ENCODE data around the gene DNM2.

DNA sequence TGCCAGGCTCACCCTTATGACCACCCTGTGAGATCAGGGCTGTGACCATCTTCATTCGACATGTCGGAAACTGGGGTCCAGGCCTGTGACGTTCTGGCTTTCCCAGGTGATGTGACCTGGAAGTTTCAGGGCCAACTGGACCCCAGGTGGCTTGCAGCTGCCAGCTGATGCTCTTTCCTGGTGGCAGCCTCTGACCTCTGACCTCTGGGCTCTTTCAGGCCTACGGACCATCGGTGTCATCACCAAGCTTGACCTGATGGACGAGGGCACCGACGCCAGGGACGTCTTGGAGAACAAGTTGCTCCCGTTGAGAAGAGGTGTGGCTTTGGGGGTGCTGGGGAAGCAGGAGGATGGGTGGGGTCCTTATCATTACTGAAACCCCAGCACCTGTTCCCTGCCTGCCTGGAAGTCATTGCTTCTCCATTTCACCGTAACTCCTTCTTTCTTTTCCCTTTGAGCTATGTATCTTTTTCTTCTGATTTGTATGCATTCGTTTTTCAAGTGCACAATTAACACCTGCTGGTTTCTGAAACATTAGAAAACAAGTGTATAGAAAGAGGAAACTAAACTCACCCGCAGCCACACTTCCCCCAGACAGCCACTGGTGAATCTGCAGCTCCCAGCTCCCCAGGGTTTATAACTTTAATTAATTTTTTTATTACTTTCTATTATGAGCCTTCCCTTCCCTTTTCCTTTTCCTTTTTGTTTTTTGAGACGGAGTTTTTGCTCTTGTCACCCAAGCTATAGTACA is 59.2 kb downstream of the DNM2 start:
- TF ChIP-seq, protein P1, sequence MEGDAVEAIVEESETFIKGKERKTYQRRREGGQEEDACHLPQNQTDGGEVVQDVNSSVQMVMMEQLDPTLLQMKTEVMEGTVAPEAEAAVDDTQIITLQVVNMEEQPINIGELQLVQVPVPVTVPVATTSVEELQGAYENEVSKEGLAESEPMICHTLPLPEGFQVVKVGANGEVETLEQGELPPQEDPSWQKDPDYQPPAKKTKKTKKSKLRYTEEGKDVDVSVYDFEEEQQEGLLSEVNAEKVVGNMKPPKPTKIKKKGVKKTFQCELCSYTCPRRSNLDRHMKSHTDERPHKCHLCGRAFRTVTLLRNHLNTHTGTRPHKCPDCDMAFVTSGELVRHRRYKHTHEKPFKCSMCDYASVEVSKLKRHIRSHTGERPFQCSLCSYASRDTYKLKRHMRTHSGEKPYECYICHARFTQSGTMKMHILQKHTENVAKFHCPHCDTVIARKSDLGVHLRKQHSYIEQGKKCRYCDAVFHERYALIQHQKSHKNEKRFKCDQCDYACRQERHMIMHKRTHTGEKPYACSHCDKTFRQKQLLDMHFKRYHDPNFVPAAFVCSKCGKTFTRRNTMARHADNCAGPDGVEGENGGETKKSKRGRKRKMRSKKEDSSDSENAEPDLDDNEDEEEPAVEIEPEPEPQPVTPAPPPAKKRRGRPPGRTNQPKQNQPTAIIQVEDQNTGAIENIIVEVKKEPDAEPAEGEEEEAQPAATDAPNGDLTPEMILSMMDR (IDR thresholded peaks at IDR 0.05): no peak
- no peak for TF ChIP-seq POLR2A (IDR thresholded peaks at IDR 0.05)
- no peak for TF ChIP-seq EP300 (IDR thresholded peaks at IDR 0.05)
- no peak for TF ChIP-seq POLR2AphosphoS5 (IDR thresholded peaks at IDR 0.05)
